Natural killer cell treated with Interleukin-12 subunit alpha and Interleukin-12 subunit beta and Interleukin-15 and Interleukin-18, amount 100 ng/mL, for 72 hours (primary cell): ENCODE measurements around the gene PRSS8. TPM values are rescaled to one million over a fixed set of nuclear protein-coding genes. Genes with fewer than 3 reads are reported as not detected.
"Not testable (repeated sequence)": the region's sequence is repeated elsewhere in the genome, so short reads cannot be mapped to it uniquely, and the experiment has no call there.

Experiments used
- ATAC-seq, 2 donors: fragments of 150-1000 bp; cut with Tn5 transposase in 1 of 2; sonication (Bioruptor Pico), chemical (Tn5 transposase) in 1 of 2; 2 replicates each; pipeline ENCODE4 v1.10.0; 2021
- DNase-seq: peaks from one replicate; pipeline ENCODE4 v3.0.0; 2022; ENCODE audit warnings: low spot score
- H3K27ac Mint-ChIP-seq, 2 donors: 1 replicate in 1 of 2; 2 replicates in 1 of 2; pipeline ENCODE4 v1.8.0; 2022; ENCODE audit warnings: mixed read lengths in 2 of 2, mild to moderate bottlenecking in 1 of 2, moderate library complexity in 1 of 2
- H3K27me3 Mint-ChIP-seq, 2 donors: 1 replicate in 1 of 2; 2 replicates in 1 of 2; pipeline ENCODE4 v1.8.0; 2022; ENCODE audit warnings: mixed read lengths in 2 of 2
- H3K36me3 Mint-ChIP-seq: one replicate; pipeline ENCODE4 v1.8.0; 2022; ENCODE audit warnings: mixed read lengths
- H3K4me1 Mint-ChIP-seq, 2 donors: 1 replicate in 1 of 2; 2 replicates in 1 of 2; pipeline ENCODE4 v1.8.0; 2022; ENCODE audit warnings: low read depth in 2 of 2, mixed read lengths in 2 of 2, mild to moderate bottlenecking in 1 of 2
- H3K4me3 Mint-ChIP-seq: one replicate; pipeline ENCODE4 v1.8.0; 2022; ENCODE audit warnings: mixed read lengths
- H3K9me3 Mint-ChIP-seq: 2 replicates; pipeline ENCODE4 v1.8.0; 2022; ENCODE audit warnings: mixed read lengths
- total RNA-seq, 2 donors: library from RNA; stranded (reverse); gene quantifications; one replicate each; pipeline ENCODE4 v1.2.3, GENCODE V29; 2022

Gene PRSS8
- total RNA-seq: not detected

DNA sequence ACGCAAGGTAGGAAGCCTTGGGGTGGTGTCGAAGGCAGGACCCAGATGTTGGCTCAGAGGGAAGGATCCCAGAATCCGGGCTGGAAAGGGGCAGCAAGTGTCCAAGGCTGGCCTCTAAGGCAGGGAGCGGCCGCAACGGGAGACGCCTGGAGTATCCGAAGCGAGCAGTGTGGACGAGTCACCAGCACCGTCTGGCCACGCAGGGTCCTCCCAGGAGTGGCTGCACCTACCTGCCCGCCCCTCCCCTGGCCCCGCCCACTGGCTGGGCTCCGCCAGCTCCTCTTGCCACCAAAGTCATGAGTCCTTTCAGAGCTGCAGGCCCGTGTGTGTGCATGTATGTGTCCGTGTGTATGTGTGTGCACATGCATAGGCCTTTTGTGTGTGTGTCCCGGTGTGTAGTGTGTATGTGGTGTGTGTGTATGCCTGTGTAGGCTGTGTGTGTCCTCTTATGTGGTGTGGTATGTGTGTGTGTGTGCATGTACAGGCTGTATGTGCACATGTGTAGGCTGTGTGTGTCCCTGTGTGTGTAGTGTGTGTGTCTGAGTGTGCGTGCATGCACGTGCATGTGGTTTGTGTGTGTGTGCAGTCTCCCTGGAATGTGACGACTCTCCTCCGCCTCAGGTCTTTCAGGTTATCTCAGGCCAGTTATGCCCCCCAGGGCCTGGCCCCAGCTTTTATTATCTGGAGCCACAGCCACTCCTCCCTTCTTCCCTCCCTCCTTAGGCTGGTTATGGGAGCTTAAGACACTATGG lies at the start of gene PRSS8:
PRSS8 (minus strand) TSS at position 193 of the 752 bp plus-strand sequence. CDS start 229 bp downstream, outside the sequence.
- no peak within 1 kb of the TSS for H3K27ac Mint-ChIP-seq
- no peaks in the 10 kb centered on the region for H3K27me3 Mint-ChIP-seq
- H3K9me3 Mint-ChIP-seq: no peaks in the 10 kb centered on the region
- H3K4me1 Mint-ChIP-seq: no peaks in the 10 kb centered on the region
- no peak within 1 kb of the TSS for H3K4me3 Mint-ChIP-seq
- no peak for ATAC-seq
- no peak for DNase-seq
- no peaks in the 10 kb centered on the region for H3K36me3 Mint-ChIP-seq

DNA sequence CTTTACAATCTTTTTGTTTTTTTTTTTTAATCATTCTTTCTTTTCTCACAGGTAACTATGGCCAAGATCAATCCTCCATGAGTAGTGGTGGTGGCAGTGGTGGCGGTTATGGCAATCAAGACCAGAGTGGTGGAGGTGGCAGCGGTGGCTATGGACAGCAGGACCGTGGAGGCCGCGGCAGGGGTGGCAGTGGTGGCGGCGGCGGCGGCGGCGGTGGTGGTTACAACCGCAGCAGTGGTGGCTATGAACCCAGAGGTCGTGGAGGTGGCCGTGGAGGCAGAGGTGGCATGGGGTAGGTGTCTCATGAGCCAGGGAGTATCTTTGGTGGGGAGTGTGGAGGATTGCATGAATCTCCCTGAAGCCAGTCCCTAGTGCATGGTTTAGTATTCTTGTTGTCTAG lies 49.4 kb upstream of the PRSS8 start:
- peaks cover 91% of the 10 kb centered on the region in 2 donors for H3K4me1 Mint-ChIP-seq
- ATAC-seq (no peak), DNase-seq (peak; percentile 65)
- H3K4me3 Mint-ChIP-seq: peak overlapping the region; percentile 86
- peak overlapping the region; percentile 74 to 100 for H3K27ac Mint-ChIP-seq
- H3K9me3 Mint-ChIP-seq: no peaks in the 10 kb centered on the region
- H3K27me3 Mint-ChIP-seq: no peaks in the 10 kb centered on the region
- peaks cover 80% of the 10 kb centered on the region for H3K36me3 Mint-ChIP-seq

DNA sequence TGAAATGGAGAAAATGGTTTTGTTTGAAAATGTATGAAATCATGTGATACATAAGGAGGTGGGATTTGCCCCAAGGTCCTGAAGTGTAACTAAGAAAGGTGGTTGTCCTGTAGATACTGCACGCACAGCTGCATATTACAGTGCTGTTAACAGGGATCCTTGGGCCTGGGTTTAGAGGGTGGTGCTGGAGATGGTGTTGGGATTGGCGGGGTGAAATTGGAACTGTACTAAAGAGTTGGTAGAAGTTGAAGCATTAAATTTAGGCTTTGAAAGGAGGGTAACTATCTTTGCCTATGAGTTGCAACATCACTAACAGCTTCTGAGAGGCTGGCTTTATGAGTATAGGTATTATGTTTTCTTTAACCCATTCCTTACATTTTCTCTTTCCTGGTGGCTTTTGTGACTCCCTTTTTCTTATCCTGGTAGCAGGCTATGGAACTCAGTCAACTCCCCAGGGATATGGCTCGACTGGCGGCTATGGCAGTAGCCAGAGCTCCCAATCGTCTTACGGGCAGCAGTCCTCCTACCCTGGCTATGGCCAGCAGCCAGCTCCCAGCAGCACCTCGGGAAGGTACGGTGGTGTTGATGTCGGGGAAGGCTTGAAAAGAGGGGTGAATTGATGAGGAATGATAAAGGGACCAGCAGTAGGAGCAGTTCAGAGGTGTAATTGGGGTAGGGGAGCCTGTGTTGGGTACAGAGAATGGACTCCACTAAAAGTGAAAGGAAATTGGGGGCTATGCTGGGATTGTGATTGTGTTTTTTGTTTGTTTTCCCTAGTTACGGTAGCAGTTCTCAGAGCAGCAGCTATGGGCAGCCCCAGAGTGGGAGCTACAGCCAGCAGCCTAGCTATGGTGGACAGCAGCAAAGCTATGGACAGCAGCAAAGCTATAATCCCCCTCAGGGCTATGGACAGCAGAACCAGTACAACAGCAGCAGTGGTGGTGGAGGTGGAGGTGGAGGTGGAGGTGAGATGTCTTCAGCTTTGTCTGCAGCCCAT lies 48.2 kb upstream of the PRSS8 start:
- H3K27ac Mint-ChIP-seq: peak overlapping the region; percentile 99 to 100
- no peaks in the 10 kb centered on the region for H3K27me3 Mint-ChIP-seq
- H3K4me3 Mint-ChIP-seq: peak overlapping the region; percentile 99
- H3K9me3 Mint-ChIP-seq: no peaks in the 10 kb centered on the region
- peaks cover 84 to 89% of the 10 kb centered on the region in 2 donors for H3K4me1 Mint-ChIP-seq
- DNase-seq: no peak
- H3K36me3 Mint-ChIP-seq: peaks cover 68% of the 10 kb centered on the region
- no peak for ATAC-seq

- DNase-seq: no peak
- peak overlapping the region; percentile 99 for H3K4me3 Mint-ChIP-seq
- H3K4me1 Mint-ChIP-seq: peaks cover 77 to 80% of the 10 kb centered on the region in 2 donors
- no peaks in the 10 kb centered on the region for H3K9me3 Mint-ChIP-seq
- H3K27ac Mint-ChIP-seq: peak overlapping the region; percentile 99 to 100
- H3K36me3 Mint-ChIP-seq: peaks cover 63% of the 10 kb centered on the region
- no peak for ATAC-seq
- H3K27me3 Mint-ChIP-seq: no peaks in the 10 kb centered on the region
Measured at GRCh38 chr16:31182391-31182790, 46.9 kb upstream of the PRSS8 start.

DNA sequence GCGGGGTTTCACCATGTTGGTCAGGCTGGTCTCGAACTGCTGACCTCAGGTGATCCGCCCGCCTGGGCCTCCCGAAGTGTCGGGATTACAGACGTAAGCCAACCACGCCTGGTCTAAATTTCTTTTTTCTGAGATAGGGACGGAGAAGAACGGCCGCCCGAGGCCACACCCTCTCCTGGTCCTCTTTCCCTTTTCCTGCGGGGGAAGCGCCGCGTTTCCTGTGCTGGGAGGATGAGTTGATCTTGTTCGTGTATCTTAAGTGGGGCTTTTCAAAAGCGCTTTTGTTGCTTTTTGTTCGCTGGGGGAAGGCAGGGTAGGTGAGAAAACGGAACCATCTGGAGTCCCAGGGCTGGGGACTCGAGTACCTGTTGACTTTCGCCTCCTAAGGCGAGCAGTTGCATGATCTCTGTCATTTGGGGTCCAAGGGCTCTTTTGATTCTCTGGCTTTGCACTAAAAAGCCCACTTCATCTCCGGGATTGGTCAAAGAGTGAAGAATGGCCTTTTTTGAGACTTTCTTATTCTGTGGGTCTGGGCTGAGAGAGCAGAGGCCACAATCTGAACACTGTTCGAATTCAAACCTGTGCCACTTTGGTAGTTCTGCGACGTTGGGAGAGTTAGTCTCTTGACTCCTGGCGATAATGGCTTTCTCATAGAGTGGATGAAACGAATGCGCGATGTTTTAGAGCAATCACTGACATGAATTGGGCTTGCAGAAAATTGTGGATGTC lies 45.7 kb upstream of the PRSS8 start:
- Mint-ChIP-seq H3K4me3 (peak overlapping the region; percentile 99), H3K27ac (peak overlapping the region; percentile 99 to 100), H3K9me3 (no peaks in the 10 kb centered on the region), H3K27me3 (peaks cover 0 to 2% of the 10 kb centered on the region in 2 donors), H3K36me3 (peaks cover 51% of the 10 kb centered on the region), H3K4me1 (peaks cover 72 to 76% of the 10 kb centered on the region in 2 donors)
- ATAC-seq (no peak), DNase-seq (peak; percentile 67)

DNA sequence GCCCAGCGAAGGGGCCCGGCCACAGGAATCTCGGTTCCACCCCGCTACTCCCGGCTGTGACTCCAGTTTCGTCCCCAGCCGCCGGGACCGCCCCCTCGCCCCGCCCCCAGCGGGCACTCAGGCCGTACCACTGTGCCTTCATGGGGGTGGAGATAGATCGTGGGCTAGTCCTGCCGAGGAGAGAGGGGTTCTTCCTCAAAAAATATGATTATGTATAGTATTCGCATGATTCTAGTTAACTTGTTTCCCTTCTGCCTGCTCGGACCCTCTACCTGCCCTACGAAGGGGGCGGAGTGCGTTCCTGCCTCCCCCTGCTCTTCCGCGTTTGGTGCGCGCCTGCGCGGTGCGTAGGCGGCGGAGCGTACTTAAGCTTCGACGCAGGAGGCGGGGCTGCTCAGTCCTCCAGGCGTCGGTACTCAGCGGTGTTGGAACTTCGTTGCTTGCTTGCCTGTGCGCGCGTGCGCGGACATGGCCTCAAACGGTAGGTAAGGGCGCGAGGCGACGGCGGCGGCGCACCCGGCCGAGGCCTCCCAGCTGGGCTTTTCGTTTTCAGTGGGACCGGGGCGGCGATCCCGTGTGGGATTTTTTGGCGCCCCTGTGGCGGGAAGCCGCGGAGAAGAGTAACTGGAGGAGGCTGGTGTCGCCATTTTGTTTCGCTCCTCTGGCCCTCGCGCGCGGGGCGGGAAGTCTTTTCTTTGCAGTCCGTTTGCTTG lies 44.4 kb upstream of the PRSS8 start, which contains the start of gene FUS:
FUS (plus strand) TSS at position 393 of the 713 bp plus-strand sequence; CDS start at position 469, 76 bp downstream.
- Mint-ChIP-seq H3K27ac (peak within 1 kb of the TSS; percentile 99 to 100), H3K36me3 (peaks cover 38% of the 10 kb centered on the region), H3K4me3 (peak within 1 kb of the TSS; percentile 99), H3K4me1 (peaks cover 58 to 63% of the 10 kb centered on the region in 2 donors), H3K27me3 (peaks cover 0 to 2% of the 10 kb centered on the region in 2 donors), H3K9me3 (no peaks in the 10 kb centered on the region)
- DNase-seq: peak; percentile 93
- ATAC-seq: peak; percentile 78 to 84

DNA sequence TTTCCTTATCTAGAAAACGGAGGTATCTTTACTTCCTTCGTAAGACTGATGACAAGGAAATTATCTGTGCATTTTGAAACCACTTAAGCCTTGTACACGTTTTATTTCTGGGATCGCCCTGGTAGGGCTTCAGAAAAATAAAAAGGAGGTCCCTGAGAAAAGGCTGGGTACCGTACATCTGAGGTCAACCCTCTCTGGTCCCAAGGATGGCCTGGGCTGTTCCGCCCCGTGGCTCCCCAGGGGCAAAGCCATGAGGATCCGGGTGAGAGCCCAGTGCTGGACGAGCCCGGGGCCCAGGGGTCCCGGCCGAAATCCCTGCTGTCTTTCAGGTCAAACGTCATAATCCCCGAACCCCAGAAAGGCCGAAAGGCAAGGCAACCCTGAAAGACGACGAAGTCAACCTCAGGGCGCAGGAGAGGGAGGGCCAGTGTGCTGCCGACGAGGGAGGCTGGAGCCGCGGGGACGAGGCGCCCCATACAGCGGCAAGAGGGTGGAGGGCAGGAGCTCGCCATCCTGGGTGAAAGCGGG lies 43.8 kb upstream of the PRSS8 start:
- peak overlapping the region; percentile 99 for H3K4me3 Mint-ChIP-seq
- peaks cover 0 to 2% of the 10 kb centered on the region in 2 donors for H3K27me3 Mint-ChIP-seq
- H3K27ac Mint-ChIP-seq: peak overlapping the region; percentile 99 to 100
- peaks cover 54 to 58% of the 10 kb centered on the region in 2 donors for H3K4me1 Mint-ChIP-seq
- H3K9me3 Mint-ChIP-seq: no peaks in the 10 kb centered on the region
- no peak for ATAC-seq
- DNase-seq: peak; percentile 63
- peaks cover 33% of the 10 kb centered on the region for H3K36me3 Mint-ChIP-seq

- Mint-ChIP-seq H3K36me3 (peaks cover 13% of the 10 kb centered on the region), H3K27ac (peak overlapping the region; percentile 4 to 23), H3K27me3 (peaks cover 0 to 2% of the 10 kb centered on the region in 2 donors), H3K4me3 (peak overlapping the region; percentile 52), H3K9me3 (no peaks in the 10 kb centered on the region), H3K4me1 (peaks cover 34 to 38% of the 10 kb centered on the region in 2 donors)
- DNase-seq: peak; percentile 67
- ATAC-seq: no peak
Measured at GRCh38 chr16:31177136-31177535, 41.6 kb upstream of the PRSS8 start.

GRCh38 chr16:31170048-31170447 lies 34.5 kb upstream of the PRSS8 start:
- DNase-seq: not testable (repeated sequence)

GRCh38 chr16:31168848-31169247 lies 33.3 kb upstream of the PRSS8 start:
- ATAC-seq: no peak
- no peak overlapping the region for H3K4me3 Mint-ChIP-seq
- H3K36me3 Mint-ChIP-seq: no peaks in the 10 kb centered on the region
- no peaks in the 10 kb centered on the region for H3K9me3 Mint-ChIP-seq
- no peak for DNase-seq
- H3K27me3 Mint-ChIP-seq: no peaks in the 10 kb centered on the region
- H3K4me1 Mint-ChIP-seq: no peaks in the 10 kb centered on the region
- H3K27ac Mint-ChIP-seq: no peak overlapping the region

More at GRCh38 chr16:31170048-31170447, 34.5 kb upstream of the PRSS8 start:
- H3K9me3 Mint-ChIP-seq, ATAC-seq, H3K36me3 Mint-ChIP-seq, H3K4me1 Mint-ChIP-seq, H3K4me3 Mint-ChIP-seq, H3K27me3 Mint-ChIP-seq, H3K27ac Mint-ChIP-seq: not testable (repeated sequence)

DNA sequence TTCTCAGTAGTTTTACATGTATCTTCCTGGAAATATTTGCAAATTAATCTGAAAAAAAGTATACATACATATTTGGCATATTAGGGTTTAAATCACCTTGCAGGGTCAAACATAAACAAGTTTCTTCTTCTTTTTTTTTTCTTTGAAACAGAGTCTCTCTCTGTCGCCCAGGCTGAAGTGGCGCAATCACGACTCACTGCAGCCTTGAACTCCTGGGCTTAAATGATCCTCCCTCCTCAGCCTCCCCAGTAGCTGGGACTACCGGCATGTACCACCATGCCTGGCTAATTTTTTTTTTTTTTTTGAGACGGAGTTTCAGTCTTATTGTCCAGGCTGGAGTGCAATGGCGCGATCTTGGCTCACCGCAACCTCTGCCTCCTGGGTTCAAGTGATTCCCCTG lies 31.8 kb upstream of the PRSS8 start:
- Mint-ChIP-seq H3K27me3 (no peaks in the 10 kb centered on the region), H3K27ac (no peak overlapping the region), H3K9me3 (no peaks in the 10 kb centered on the region), H3K4me3 (no peak overlapping the region), H3K4me1 (no peaks in the 10 kb centered on the region), H3K36me3 (no peaks in the 10 kb centered on the region)
- DNase-seq (no peak), ATAC-seq (no peak)

GRCh38 chr16:31157136-31157535 lies 21.6 kb upstream of the PRSS8 start:
- H3K27me3 Mint-ChIP-seq: no peaks in the 10 kb centered on the region
- no peaks in the 10 kb centered on the region for H3K9me3 Mint-ChIP-seq
- H3K27ac Mint-ChIP-seq: no peak overlapping the region
- H3K4me1 Mint-ChIP-seq: peaks cover 0 to 8% of the 10 kb centered on the region in 2 donors
- peak overlapping the region; percentile 12 for H3K4me3 Mint-ChIP-seq
- ATAC-seq (no peak), DNase-seq (no peak)
- H3K36me3 Mint-ChIP-seq: no peaks in the 10 kb centered on the region
